Measurements from ENCODE around the gene HECW1. TPM values are rescaled to one million over a fixed set of nuclear protein-coding genes. Genes with fewer than 3 reads are reported as not detected.
"Not testable (repeated sequence)": the region's sequence is repeated elsewhere in the genome, so short reads cannot be mapped to it uniquely, and the experiment has no call there.

HECW1 gene
- not detected in 2 replicates for total RNA-seq (2014; rRNA removed)
- 0.18 TPM for polyA plus RNA-seq (2012)

GRCh38 chr7:43112459-43112940, at the start of gene HECW1:
HECW1 (plus strand) TSS chr7:43112647; CDS start chr7:43243906, 131,259 bp downstream.
- DNase-seq (ENCODE audit: low read depth), result no peak

GRCh38 chr7:43071604-43072003, 40.8 kb upstream of the HECW1 start:
- DNase-seq (ENCODE audit: low read depth), result peak; percentile 17

- DNase-seq (ENCODE audit: low read depth), result no peak
Observed at GRCh38 chr7:43072530-43072929, 39.9 kb upstream of the HECW1 start.

- DNase-seq (ENCODE audit: low read depth), result not testable (repeated sequence)
Observed at GRCh38 chr7:43073811-43074210, 38.6 kb upstream of the HECW1 start.

- DNase-seq (ENCODE audit: low read depth), result peak; percentile 13
Observed at GRCh38 chr7:43076189-43076605, 36.2 kb upstream of the HECW1 start.

- DNase-seq (ENCODE audit: low read depth), result no peak
Observed at GRCh38 chr7:43076606-43077005, 35.8 kb upstream of the HECW1 start.

GRCh38 chr7:43077285-43077684, 35.2 kb upstream of the HECW1 start:
- DNase-seq (ENCODE audit: low read depth), result no peak

- DNase-seq (ENCODE audit: low read depth), result no peak
Observed at GRCh38 chr7:43077732-43078391, 34.6 kb upstream of the HECW1 start.

- DNase-seq (ENCODE audit: low read depth), result no peak
Observed at GRCh38 chr7:43078794-43079193, 33.7 kb upstream of the HECW1 start.

- no peak for DNase-seq (ENCODE audit: low read depth)
Observed at GRCh38 chr7:43081603-43082002, 30.8 kb upstream of the HECW1 start.

GRCh38 chr7:43083106-43083505, 29.3 kb upstream of the HECW1 start:
- DNase-seq (ENCODE audit: low read depth), result no peak

- no peak for DNase-seq (ENCODE audit: low read depth)
Observed at GRCh38 chr7:43085017-43085416, 27.4 kb upstream of the HECW1 start.

- DNase-seq (ENCODE audit: low read depth), result no peak
Observed at GRCh38 chr7:43085992-43086391, 26.5 kb upstream of the HECW1 start.

GRCh38 chr7:43092819-43093218, 19.6 kb upstream of the HECW1 start:
- no peak for DNase-seq (ENCODE audit: low read depth)

GRCh38 chr7:43096875-43097274, 15.6 kb upstream of the HECW1 start:
- DNase-seq (ENCODE audit: low read depth), result no peak

- DNase-seq (ENCODE audit: low read depth), result no peak
Observed at GRCh38 chr7:43099750-43100149, 12.7 kb upstream of the HECW1 start.

GRCh38 chr7:43104874-43105520, 7.5 kb upstream of the HECW1 start:
- no peak for DNase-seq (ENCODE audit: low read depth)

GRCh38 chr7:43105521-43106120, 6.8 kb upstream of the HECW1 start:
- peak; percentile 18 for DNase-seq (ENCODE audit: low read depth)

- peak; percentile 59 for DNase-seq (ENCODE audit: low read depth)
Observed at GRCh38 chr7:43108255-43109011, 4.0 kb upstream of the HECW1 start.

GRCh38 chr7:43110791-43111535, 1.5 kb upstream of the HECW1 start:
- peak; percentile 2 for DNase-seq (ENCODE audit: low read depth)

Data from LHCN-M2 (cell line).